Stimulated activated CD4-positive, alpha-beta T cell treated with anti-CD3 and anti-CD28 coated beads, Interleukin-12 subunit alpha, Interleukin-12 subunit beta, amount 100 ng/mL, for 4 hours (primary cell): ENCODE data around the gene NARS2.
"Not testable (repeated sequence)": the region's sequence is repeated elsewhere in the genome, so short reads cannot be mapped to it uniquely, and the experiment has no call there.

Experiments used
- DNase-seq: peaks from one replicate; pipeline ENCODE4 v3.0.0-alpha.2; 2020

The NARS2 gene, protein sequence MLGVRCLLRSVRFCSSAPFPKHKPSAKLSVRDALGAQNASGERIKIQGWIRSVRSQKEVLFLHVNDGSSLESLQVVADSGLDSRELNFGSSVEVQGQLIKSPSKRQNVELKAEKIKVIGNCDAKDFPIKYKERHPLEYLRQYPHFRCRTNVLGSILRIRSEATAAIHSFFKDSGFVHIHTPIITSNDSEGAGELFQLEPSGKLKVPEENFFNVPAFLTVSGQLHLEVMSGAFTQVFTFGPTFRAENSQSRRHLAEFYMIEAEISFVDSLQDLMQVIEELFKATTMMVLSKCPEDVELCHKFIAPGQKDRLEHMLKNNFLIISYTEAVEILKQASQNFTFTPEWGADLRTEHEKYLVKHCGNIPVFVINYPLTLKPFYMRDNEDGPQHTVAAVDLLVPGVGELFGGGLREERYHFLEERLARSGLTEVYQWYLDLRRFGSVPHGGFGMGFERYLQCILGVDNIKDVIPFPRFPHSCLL

DNA sequence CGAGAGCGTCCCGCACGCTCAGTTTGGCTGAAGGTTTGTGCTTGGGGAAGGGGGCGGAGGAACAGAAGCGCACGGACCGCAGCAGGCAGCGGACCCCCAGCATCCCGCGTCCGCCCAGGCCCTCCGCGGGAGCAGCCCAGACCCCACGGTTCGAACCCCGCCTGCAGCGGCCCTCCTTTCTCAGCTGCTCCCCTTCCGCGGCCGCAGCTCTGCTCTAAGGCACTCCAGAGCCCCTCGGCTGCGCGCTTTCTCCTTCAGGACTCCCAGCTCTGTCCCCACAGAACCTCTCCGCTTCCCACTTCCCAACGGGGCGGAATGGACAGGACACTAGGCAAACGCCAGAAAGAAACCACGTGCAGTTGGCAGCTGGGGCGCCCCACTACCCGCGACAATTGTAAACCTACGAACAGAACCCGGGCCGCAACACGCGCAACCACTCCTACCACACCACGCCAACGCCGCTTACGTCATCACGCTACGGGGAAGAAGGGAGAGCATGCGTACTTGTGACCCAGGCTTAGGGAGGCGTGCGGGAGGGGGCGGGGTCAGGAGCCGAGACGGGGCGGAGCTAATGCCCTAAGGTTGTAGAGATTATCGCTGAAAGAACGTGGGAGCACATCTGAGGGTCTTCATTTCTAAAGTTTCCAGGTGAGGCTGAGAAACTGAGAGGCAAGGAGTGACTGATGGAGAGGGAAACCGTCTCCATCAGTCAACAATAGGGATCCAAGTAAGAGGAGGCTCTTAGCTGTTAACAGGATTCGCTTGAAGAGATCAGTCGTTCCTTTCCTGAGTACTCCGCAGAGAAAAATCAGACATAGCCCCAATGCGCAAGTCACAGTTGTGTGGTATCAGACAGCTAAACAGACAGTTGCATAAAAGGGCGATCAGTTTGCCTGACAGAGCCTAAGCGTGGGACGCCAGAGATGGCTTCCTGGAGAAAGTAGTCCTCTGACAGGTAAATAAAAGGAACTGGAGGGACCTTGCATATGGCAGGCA, at the start of gene NARS2:
NARS2 (minus strand) TSS at position 479 of the 996 bp plus-strand sequence; CDS start at position 103, 376 bp downstream.
- peak; percentile 99 for DNase-seq

DNA sequence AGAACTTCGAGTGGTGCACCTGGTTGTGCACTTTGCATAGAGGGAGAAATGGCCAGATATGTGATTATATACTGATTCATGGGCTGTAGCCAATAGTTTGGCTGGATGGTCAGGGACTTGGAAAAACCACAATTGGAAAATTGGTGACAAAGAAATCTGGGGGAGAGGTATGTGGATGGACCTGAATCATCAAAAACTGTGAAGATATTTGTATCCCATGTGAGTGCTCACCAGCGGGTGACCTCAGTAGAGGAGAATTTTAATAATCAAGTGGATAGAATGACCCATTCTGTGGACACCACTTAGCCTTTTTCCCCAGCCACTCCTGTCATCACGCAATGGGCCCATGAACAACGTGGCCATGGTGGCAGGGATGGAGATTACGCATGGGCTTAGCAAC, 48.0 kb upstream of the NARS2 start:
- no peak for DNase-seq

DNA sequence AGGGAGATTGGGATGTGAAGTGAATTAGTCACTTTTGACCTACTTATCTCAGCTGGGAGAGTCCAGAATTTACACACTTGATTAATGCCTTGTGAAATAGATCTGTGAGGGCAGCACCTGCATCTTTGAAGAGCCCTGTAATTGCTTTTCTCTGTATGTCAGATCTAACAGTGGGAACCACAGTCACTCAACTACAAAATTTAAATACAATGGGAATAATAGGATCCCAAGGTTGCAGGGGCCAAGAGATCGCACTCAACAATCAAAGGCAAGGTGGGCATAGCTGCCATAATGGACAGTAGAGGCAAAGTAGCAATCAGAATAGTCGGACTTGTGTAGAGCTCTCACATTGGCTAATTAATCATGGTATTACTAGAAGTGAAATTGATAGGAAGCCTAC, 45.5 kb upstream of the NARS2 start:
- DNase-seq, result no peak

DNA sequence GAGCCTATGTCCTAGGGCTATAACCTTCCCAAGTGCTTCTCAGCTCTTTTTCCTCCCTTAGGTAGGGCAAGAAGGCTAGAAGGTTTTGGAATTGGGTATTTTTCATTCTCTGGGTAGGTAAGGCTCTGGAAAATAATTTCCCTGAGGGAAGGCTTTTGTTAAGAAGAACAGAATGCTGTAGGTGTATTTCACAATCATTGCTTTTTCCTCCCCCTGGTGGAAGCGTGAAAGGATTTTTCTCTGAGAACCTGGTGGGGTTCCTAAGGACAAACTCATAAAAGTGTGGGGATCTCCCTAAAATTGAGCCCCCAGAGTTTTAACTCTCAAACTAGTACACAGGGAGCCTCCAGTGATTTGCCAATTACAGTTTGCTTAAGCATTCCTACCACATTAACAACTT, 41.1 kb upstream of the NARS2 start:
- DNase-seq, result no peak

DNA sequence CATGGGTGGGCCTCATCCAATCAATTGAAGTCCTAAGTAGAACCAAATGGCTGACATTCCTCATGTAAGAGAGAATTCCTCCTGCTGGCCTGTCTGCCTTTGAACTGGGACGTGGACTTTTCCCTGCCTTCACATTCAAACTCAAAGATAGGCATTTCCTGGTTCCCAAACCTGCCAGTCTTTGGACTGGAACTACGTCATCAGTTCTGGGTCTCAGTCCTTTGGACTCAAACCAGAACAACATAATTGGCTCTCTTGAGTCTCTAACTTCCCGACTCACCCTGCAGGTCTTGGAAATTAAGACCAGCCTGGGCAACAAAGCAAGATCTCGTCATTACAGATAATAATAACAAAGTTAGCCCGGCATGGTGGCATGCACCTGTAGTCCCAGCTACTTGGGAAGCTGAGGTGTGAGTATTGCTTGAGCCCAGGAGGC, 38.7 kb upstream of the NARS2 start:
- DNase-seq, result no peak

DNA sequence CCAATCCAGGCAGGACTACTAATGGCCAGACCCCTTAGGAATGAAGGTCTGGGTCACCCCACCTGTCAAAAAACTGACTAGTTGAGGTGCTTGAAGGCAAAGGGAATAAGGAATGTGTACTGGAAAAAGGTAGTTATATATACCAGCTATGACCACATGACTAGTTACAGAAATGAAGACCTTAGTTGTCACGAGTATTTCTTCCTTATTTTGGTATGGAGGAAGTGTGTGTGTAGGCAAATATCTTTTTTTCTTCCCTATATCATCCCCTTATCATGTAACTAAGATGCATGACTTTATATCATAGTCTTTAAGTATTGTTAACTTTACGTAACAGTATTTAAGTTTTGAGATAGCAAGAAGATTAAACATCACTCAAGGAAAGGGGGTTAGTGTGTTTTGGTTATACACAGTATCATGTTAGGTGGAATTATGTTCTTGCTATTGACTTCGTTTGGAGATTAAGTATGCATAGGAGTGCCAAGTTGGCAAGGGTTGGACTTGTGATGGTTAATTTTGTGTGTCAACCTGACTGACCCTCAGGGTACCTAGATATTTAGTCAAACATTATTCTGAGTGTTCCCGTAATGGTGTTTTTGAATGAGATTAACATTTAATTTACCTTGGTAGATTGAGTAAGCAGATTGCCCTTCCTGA, 38.2 kb upstream of the NARS2 start:
- no peak for DNase-seq

DNA sequence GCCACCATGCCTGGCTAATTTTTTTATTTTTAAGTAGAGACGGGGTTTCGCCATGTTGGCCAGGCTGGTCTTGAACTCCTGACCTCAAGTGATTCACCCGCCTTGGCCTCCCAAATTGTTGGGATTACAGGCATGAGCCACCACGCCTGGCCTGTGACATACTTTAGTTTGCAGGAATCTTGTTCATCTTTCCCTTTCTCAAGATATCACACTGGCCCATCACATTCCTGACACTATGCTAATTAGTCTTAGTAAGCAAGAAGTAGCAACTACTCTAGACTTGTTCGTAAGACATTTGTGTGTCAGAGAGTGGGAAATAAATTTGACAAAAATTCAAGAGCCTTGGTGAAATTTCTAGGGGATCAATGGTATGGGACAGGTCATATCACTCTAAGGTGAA, 34.7 kb upstream of the NARS2 start:
- not testable (repeated sequence) for DNase-seq

DNA sequence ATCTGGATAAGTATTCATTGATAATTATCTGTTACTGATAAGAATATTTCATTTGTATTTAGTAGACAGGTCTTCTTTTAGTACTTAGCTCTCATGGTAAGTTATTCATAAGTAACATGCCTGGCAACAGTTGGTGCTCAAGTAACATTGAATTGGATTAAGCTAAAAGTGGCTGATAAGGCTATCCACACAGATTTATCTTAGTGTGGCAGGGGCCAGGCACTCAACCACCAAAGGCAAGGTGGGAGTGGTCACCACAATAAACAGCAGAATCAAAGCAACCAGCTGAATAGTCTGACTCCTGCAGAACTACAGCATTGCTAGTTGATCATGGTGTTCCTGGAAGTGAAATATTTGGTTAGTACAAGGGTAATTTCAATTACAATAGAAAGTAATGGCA, 33.0 kb upstream of the NARS2 start:
- DNase-seq, result no peak

DNA sequence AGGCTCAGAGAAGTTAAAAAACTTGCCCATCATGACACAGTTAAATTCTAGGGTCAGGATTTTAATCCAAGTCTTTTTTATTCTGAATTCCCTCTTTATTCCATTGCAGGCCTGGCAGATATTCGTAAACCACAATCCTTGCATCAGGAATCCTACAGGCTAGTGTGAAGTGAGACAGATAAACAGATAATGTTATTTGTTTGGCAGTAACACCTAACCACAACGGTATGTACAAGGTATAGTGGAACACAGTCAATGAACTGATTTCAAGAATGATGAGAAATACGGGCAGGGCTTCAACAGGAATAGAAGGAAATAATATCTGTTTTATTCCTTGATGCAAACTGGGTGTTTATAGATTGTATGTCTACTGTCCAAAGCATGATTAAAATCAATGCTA, 32.0 kb upstream of the NARS2 start:
- DNase-seq, result no peak

DNA sequence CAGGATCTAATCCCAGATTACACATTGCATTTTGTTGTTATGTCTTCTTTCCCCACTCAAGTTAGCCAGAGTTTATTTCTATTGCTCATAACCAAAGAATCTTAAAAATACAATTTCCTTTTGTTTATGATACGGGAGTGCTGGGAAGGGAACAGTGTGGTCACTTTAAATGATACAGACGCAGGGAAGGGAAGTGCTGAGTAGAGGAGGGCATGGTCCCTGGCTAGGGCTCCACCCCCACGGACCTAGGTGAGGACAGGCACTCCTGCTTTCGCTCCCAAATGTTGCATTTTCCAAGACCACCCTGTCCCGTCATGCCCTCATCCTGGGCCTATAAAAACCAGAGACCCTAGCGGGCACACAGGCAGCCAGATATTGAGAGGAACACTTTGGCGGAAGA, 30.6 kb upstream of the NARS2 start:
- no peak for DNase-seq

DNA sequence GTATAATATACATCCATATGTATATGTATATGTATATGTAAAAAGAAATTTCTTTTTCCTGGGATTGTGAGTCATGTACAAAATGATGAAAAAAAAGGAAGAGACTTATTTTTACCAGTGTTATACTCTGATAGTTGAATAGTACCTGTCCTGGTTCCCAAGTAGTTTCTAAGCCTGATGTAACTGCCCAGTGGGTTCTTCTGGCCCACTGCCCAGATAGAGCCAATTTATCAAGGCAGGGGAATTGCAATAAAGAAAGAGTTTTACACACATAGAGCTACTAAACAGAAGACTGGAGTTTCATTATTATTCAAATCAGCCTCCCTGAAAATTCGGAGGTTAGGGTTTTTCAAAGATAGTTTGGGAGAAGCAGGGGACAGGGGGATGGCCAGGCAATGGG, 29.1 kb upstream of the NARS2 start:
- no peak for DNase-seq

DNA sequence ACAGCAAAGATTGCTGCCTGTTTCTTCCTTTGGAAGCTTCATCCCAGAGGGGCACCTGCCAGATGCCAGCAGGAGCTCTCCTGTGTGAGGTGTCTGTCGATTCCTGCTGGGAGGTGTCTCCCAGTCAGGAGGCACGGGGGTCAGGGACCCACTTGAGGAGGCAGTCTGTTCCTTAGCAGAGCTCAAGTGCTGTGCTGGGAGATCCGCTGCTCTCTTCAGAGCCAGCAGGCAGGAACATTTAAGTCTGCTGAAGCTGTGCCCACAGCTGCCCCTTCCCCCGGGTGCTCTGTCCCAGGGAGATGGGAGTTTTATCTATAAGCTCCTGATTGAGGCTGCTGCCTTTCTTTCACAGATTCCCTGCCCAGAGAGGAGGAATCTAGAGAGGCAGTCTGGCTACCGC, 28.1 kb upstream of the NARS2 start:
- not testable (repeated sequence) for DNase-seq

DNA sequence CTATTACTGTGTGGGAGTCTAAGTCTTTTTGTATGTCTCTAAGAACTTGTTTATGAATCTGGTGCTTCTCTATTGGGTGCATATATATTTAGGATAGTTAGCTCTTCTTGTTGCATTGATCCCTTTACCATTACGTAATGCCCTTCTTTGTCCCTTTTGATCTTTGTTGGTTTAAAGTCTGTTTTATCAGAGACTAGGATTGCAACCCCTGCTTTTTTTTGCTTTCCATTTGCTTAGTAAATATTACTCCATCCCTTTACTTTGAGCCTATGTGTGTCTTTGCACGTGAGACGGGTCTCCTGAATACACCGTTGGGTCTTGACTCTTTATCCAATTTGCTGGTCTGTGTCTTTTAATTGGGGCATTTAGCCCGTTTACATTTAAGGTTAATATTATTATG, 26.4 kb upstream of the NARS2 start:
- not testable (repeated sequence) for DNase-seq

DNA sequence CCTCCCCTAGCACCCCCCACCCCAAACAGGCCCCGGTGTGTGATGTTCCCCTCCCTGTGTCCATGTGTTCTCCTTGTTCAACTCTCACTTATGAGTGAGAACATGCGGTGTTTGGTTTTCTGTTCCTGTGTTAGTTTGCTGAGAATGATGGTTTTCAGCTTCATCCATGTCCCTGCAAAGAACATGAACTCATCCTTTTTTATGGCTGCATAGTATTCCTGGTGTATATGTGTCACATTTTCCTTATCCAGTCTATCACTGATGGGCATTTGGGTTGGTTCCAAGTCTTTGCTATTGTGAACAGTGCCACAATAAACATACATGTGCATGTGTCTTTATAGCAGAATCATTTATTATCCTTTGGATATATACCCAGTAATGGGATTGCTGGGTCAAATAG, 22.9 kb upstream of the NARS2 start:
- not testable (repeated sequence) for DNase-seq

DNA sequence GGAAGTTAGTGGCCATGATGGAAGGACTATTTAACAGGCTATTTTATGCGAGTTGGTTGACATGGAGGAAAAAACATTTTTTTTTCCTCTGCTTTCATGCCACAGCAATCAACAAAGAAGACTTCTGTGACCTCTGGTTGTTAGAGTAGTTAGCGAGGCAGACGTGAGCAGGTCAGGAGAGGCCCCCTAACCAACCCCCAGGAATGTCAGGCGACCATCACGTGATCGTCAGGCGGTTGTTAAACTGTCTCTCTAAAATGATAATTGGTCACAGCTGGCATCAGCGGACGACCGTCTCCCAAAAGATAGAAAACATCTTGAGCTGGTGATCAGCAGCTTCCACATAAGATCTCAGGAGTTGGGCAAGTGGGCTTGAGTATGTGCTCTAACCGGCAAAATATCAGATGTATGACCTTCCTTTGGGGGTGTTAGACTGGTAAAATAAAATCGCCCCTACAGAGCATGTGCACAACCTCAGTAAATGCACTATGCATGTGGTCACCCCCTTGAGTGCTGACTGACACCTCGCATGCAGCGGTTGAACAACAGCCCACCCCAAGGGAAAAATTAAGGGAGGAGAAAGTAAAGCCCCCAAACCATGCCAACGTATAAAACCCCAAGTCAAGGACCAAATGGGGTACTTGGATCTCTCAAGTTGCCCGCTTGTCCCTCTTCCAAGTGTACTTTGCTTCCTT, 20.9 kb upstream of the NARS2 start:
- DNase-seq, result no peak

DNA sequence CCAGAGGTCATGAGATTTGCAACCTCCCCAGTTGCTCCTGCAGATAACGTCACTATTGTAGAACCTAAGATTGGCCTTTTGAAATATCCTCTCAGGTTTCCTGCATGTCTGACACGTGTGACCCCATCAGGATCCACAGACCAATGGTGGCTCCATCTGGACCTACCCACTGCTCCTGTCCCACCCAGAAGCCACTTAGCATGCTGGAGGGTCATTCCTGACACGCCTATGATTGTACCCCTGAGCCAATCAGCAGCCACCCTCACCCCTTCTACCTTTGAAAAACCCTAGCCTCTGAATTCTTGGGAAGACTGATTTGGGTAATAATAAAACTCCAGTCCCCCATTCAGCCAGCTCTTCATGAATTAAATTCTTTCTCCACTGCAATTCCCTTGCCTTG, 20.1 kb upstream of the NARS2 start:
- DNase-seq, result no peak

DNA sequence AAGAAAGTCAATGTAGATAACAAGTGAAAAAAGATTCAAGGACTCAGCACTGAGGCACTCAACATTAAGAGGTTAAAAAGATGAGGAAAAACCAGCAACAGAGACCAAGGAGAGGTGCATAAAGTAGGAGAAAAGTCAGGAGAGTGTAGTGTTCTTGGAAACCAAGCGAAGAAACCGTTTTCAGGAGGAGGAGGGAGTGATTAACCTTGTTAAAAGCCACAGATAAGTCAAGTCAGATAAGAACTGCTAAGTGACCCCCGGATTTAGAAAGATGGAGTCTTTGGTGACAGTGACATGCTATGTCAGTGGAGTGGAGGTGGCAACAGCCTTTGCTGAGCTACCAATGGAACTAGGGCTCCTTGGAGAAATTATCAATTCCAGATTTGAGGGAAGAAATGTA, 13.9 kb upstream of the NARS2 start:
- no peak for DNase-seq

DNA sequence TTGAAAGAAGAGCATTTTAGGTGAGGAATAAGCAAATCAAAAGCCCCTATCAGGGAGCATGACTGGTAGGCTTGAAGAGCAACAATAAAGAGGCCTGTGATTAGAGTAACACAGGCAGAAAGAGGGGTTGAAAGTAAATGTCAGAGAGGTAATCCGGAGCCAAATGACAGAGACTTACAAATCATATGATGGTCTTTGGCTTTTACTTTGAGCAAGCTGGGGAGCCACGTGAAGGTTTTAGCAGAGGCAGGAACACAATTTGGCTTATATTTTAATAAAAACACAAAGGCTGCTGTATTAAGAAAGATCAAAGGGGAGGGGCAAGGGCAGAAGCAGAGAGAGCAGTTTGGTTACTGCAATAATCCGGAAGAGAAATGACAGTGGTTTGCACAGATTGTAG, 12.8 kb upstream of the NARS2 start:
- DNase-seq, result no peak

DNA sequence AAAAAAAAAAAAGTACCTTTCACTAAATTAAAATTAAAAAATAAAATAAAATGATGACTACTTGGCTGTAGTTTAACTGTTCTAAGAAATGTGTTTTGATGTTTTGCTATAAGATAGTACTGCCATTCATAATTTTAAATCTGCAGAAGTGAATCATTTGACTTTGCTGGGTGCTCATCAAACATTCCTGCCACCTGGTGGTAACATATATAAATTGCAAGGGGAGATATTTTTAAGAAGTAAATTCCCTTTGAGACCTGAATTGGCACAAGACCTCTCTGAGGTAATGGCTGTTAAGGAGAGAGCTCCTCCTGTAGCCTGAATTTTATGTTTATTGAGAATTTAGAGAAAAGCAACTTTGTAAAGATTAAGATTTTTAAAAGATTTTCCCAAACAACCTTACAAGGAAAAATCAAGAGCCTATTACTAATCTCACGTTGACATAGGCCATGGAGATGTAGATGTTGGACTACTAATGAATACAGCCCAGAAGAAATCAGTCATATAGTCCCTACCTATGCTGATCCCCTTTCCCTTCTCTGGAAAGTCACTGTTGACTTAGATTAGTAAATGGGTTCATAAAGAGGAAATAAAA, 11.9 kb upstream of the NARS2 start:
- no peak for DNase-seq

DNA sequence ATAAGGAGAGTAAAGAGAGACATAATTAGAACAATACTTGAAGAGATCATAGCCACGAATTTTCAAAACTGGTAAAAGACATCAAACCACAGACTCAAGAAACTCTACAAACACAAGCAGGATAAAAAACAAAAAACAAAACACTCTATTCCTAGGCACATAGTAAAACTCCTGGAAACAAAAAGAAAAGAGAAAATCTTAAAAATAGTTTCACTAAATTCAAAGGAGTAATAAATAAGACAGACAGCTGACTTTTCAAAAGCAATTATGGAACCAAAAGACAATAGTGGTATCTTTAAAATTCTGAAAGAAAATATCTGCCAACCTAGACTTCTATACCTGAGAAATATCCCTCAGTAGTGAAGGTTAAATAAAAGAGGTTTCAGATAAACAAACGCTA, 9.2 kb upstream of the NARS2 start:
- no peak for DNase-seq

DNA sequence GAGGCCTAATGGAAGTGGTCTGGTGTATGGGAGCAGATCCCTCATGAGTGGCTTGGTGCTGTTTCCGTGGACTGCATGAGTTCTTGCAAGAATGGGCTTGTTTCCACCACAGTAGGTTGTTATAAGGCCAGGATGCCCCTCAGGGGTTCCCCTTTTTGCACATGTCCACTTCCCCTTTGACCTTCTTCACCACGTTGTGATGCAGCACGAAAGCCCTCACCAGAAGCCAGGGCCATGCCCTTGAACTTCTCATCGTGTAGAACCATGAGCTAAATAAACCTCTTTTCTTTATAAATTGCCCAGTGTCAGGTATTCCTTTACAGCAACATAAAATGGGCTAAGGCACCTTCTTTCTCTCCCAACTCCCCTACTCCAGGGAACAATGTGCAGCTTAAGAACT, 2.8 kb upstream of the NARS2 start:
- DNase-seq, result no peak

DNA sequence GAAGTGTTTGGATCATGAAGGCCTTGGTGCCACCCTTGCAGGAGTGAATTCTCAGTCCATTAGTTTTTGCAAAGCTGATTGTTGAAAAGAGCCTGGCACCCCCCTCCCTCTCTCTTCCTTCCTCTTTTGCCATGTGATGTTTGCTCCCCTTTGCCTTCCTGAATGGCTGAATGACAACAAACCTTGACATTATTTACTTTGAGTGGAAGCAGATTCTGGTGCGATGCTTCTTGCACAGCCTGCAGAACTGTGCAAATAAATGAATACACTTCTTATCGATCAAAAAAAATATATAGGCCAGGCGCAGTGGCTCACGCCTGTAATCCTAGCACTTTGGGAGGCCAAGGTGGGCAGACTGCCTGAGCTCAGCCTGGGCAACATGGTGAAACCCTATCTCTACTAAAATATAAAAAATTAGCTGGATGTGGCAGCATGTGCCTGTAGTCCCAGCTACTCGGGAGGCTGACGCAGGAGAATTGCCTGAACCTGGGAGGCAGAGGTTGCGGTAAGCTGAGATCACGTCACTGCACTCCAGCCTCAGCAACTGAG, 2.0 kb upstream of the NARS2 start:
- no peak for DNase-seq
